ENCODE measurements around the gene PSMD11.

GRCh38 chr17:32487473-32488176, 43.3 kb downstream of the PSMD11 start:
- TF ChIP-seq POLR2A (IDR thresholded peaks at IDR 0.05), result no peak
- TF ChIP-seq, protein P1, sequence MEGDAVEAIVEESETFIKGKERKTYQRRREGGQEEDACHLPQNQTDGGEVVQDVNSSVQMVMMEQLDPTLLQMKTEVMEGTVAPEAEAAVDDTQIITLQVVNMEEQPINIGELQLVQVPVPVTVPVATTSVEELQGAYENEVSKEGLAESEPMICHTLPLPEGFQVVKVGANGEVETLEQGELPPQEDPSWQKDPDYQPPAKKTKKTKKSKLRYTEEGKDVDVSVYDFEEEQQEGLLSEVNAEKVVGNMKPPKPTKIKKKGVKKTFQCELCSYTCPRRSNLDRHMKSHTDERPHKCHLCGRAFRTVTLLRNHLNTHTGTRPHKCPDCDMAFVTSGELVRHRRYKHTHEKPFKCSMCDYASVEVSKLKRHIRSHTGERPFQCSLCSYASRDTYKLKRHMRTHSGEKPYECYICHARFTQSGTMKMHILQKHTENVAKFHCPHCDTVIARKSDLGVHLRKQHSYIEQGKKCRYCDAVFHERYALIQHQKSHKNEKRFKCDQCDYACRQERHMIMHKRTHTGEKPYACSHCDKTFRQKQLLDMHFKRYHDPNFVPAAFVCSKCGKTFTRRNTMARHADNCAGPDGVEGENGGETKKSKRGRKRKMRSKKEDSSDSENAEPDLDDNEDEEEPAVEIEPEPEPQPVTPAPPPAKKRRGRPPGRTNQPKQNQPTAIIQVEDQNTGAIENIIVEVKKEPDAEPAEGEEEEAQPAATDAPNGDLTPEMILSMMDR (IDR thresholded peaks at IDR 0.05), result no peak
- no peak for TF ChIP-seq EP300 (IDR thresholded peaks at IDR 0.05)
